HG03575 (cell line): ENCODE measurements around the gene RTKN2.

ENCODE experiments used
- ATAC-seq: cut with Tn5 transposase; IDR thresholded peaks from one replicate; pipeline ENCODE4 v1.9.1; 2021; ENCODE audit not compliant: unreplicated experiment, insufficient number of reproducible peaks, low FRiP score; ENCODE audit errors: extremely low read depth

RTKN2 gene

DNA sequence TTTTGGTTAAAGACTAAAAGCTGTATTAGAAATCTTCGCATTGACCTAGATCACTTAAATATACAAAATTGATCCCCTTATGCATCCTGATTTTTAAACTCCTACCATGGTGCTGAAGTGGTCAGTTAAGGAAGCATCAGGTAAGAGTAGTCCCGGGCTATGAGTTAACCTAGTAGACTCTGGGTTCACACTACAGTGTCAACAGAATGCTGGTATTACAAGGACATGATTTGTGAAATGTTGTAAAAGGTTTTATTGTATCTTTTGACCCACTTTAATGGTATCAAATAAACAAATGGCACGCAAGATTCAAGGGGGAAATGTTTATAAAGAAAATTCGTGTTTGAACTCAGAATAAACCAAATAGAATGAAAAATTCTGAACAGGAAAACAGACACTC, 36.8 kb downstream of the RTKN2 start:
- ATAC-seq = no peak

GRCh38 chr10:62231371-62231770, 37.3 kb downstream of the RTKN2 start:
- ATAC-seq = no peak

DNA sequence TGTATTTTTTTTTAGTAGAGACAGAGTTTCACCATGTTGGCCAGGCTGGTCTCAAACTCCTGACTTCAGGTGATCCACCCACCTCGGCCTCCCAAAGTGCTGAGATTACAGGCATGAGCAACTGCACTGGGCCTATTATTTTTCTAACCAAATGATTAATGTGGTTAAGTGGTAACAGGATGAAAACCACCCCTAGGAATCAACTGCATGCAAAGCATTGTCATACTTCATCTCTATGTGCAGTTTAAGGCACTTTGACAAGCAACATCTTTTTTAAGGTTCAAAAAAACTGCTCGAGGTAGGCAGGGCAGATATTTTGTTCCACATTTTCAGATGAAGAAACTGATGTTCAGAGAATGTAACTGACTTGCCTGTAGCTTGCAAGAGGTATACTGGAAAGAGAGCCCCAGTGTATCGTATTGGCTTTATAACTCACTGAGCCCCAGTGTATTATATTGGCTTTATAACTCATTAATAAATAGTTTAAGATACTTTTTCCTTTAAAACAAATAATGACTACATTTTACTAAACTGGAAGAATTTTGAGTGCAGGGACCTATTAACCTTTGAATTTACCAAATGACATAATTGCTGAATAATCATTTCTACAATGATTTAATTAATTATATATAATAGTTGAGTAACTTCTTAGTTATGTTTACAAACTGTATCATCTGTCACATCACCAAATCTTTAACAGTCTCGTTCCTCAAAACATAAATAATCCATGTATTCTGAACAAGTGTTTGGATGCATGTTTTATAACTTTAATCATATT, 38.1 kb downstream of the RTKN2 start:
- no peak for ATAC-seq

DNA sequence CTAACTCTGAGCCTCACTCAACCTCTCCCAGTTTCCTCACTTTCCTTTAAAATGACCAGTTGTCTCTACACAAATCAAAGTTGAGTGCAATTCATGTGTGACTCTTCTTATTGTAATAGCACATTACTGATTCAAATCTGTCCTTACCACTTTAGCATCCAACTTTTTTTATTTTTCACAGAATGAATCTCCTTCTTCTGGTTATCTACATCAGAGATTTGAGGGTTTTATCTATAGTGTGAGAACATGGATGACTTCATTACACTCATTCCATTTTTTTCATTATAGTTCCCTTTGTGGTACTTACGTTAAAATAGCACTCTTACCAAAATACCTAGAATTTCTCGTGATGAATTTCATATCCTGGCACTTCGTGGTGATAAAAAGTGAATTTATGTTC, 43.3 kb downstream of the RTKN2 start:
- ATAC-seq = no peak

- ATAC-seq = no peak
Observed at GRCh38 chr10:62224606-62225005, 44.0 kb downstream of the RTKN2 start.

GRCh38 chr10:62217683-62218082, 51.0 kb downstream of the RTKN2 start:
- ATAC-seq = no peak

DNA sequence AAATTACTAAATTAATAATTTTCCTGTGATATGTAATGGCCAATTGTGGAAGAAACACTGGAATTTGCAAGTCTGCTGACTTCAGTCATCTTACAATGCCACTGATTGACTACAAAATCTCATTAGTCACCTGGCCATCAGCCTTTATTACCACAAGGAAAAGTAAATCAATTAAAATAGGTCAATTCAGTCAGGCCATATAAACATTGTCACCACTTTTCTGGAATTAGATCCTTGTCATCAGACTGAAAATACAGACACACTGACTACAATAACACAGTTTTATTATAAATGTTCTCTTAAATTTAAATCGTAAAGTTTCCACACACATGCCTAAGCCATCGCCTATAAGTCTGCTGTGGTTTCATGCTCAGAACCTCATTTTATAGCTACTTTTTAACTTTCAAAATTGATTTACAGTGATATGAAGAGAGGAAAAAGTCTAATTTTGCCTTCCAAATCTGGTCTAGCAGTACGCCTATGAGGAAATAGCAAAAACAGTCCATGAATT, 54.2 kb downstream of the RTKN2 start:
- no peak for ATAC-seq

- no peak for ATAC-seq
Observed at GRCh38 chr10:62205750-62206399, 62.8 kb downstream of the RTKN2 start.

- no peak for ATAC-seq
Observed at GRCh38 chr10:62199584-62199983, 69.1 kb downstream of the RTKN2 start.

DNA sequence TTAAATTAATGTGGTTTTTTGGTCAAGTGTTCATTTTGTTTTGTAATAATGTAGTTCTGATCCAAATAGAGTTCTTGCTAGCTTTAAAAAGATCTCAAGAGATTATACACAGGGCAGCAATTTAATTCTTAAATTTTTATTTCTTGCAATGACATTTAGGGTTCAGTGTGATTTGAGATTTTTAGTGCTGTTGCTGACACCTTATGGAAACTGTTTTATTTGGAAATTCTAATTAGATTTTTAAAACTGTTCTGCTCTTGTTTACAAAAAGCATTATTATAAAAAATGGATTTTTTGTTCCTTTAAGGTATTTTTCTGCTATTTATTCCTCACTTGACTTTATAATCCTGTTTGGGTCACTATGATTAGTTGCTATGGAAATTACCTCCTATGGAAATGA, 72.1 kb downstream of the RTKN2 start:
- no peak for ATAC-seq

DNA sequence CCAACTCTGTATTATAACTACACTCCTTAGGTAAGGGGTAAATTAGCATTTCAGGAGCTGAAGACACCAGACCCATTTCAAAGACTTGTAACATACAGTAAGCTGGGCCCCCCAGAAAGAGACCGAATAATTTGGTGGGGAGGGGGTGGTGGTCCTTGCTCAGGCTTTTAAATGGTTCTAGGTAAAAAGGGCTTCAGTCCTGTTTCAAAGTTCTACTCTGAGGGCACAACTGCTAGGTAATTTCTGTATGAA, 73.0 kb downstream of the RTKN2 start:
- ATAC-seq = no peak

DNA sequence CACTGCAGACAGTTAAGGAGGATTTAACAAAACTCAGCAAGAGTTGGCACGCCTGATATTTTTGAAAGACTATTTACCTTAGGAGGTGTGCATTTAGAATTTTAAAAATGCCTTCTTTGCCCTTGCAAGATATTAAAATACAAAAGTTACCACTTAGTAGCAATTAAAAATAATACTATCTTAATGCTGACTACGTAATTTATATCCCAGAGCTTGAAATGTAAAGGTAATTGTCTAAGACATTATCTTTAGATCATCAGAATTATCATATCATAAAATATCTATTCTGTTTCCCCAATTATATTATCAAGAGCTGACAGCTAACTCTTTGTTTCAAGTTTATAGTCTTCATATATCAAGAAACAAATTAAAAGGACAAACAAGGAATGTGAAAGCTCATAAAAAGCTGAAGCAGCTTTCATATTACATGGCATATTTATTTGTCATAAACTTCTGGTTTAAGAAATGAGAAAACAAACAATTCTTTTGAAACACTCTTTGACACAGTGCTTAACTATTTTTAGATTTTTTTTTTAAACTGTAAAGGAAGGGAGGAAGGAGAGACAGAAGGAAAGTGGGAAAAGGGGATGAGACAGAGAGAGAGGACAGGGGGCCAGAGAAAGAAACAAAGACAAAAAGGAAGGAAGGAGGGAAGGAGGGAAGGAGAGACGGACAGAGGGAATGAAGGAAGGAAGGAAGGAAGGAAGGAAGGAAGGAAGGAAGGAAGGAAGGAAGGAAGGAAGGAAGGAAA, 73.5 kb downstream of the RTKN2 start:
- ATAC-seq = no peak

- no peak for ATAC-seq
Observed at GRCh38 chr10:62193479-62193878, 75.2 kb downstream of the RTKN2 start.

DNA sequence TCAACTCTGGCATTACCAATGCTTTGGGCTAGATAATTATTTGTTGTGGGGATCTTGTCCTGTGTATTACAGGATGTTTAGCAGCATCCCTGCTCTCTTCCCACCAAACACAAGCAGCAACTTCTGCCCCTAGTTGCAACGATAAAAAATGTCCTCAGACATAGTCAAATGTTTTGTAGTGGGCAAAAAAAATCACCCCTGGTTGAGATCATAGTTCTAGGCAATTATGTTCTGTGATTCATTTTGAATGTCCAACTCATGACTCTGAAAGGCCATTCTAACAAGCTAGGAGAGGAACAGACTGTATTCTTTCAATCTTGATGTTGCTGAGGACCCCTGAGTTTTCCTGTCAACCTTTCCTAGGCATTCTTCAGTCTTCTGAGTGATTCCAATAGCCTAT, 79.5 kb downstream of the RTKN2 start:
- no peak for ATAC-seq

GRCh38 chr10:62188021-62188616, 80.5 kb downstream of the RTKN2 start:
- no peak for ATAC-seq

DNA sequence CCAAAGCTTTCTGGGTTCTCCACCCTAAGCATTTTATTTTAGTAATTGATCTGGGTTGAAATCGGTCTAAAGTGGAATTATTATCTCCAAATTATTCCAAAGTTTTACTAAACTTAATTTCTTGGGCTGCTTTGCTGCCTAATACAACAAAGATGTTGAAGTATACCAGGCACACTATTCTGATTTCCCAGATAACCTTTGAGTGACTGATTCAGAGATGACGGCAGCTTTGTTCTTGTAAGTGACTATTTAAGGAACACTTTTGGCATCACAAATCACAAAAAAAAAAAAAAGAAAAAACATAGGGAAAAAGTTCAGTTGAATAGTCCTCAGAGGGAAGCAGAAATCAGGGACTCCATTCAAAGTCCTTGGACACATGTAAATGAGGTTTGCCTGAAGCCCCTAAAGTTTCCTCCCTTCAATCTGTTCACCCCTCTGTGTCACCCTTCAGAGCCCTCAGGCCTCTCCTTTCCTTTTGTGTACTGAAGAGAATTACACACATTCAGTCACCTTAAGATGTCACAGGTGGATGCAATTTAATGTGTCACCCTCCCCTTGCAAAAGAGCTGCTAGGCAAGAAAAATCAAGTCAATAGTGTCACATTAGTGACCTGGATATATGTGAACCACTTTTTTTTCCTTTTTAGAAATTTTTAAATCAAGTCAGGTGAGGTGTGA, 81.5 kb downstream of the RTKN2 start:
- no peak for ATAC-seq

- ATAC-seq = no peak
Observed at GRCh38 chr10:62185919-62186692, 82.5 kb downstream of the RTKN2 start.
